Measurements from ENCODE around the gene COBL.
A peak's percentile ranks its signal among the peaks of the same experiment; 100 is the strongest.

Gene COBL

GRCh38 chr7:50983850-50984249 lies 332.8 kb downstream of the COBL start:
- peaks cover 0 to 5% (median 1%) of the 10 kb centered on the region in 5 experiments for H3K9me3 ChIP-seq (ENCODE audit: control extremely low read depth in 1 of 5, control insufficient read depth in 4 of 5, insufficient read depth in 2 of 5, low read depth in 1 of 5, low read length in 4 of 5)
- no peak for DNase-seq
- no peaks in the 10 kb centered on the region for H3K27me3 ChIP-seq (replicated peaks in 2 of 5; ENCODE audit: control insufficient read depth in 4 of 5, insufficient read depth in 5 of 5, low read length in 4 of 5)
- WGBS (ENCODE audit: insufficient coverage): no CpG with 5 or more reads among the region's 1 CpG
- ChIA-PET POLR2A (no interaction called here), CTCF (no interaction called here)
- H3K4me3 ChIP-seq (ENCODE audit: control insufficient read depth in 1 of 7, extremely low read depth in 1 of 7, insufficient read depth in 4 of 7, low read depth in 2 of 7, low read length in 6 of 7): no peak overlapping the region
- H3K4me1 ChIP-seq (ENCODE audit: control extremely low read depth in 1 of 4, control insufficient read depth in 4 of 4, insufficient read depth in 4 of 4, low read length in 3 of 4): no peaks in the 10 kb centered on the region
- H3K27ac ChIP-seq (ENCODE audit: insufficient read depth in 1 of 2, low read depth in 1 of 2, low read length in 2 of 2, poor library complexity in 1 of 2, severe bottlenecking in 2 of 2): no peak overlapping the region
- H3K36me3 ChIP-seq (ENCODE audit: control insufficient read depth in 4 of 4, insufficient read depth in 4 of 4, low read length in 3 of 4): no peaks in the 10 kb centered on the region

- no peaks in the 10 kb centered on the region for H3K27me3 ChIP-seq (replicated peaks in 2 of 5; ENCODE audit: control insufficient read depth in 4 of 5, insufficient read depth in 5 of 5, low read length in 4 of 5)
- DNase-seq: peak in 2 of 3 donors; percentile 19 to 25
- no peak overlapping the region for H3K4me3 ChIP-seq (ENCODE audit: control insufficient read depth in 1 of 7, extremely low read depth in 1 of 7, insufficient read depth in 4 of 7, low read depth in 2 of 7, low read length in 6 of 7)
- CTCF ChIA-PET: interaction anchor here (1.6 kb wide), 1 partner anchor 18 kb away, joined by 3 read pairs; no protein-coding TSS in a partner anchor
- H3K36me3 ChIP-seq (ENCODE audit: control insufficient read depth in 4 of 4, insufficient read depth in 4 of 4, low read length in 3 of 4): no peaks in the 10 kb centered on the region
- H3K4me1 ChIP-seq (ENCODE audit: control extremely low read depth in 1 of 4, control insufficient read depth in 4 of 4, insufficient read depth in 4 of 4, low read length in 3 of 4): no peaks in the 10 kb centered on the region
- H3K27ac ChIP-seq (ENCODE audit: insufficient read depth in 1 of 2, low read depth in 1 of 2, low read length in 2 of 2, poor library complexity in 1 of 2, severe bottlenecking in 2 of 2): no peak overlapping the region
- POLR2A ChIA-PET: no interaction called here
- peaks cover 0 to 10% (median 1%) of the 10 kb centered on the region in 5 experiments for H3K9me3 ChIP-seq (ENCODE audit: control extremely low read depth in 1 of 5, control insufficient read depth in 4 of 5, insufficient read depth in 2 of 5, low read depth in 1 of 5, low read length in 4 of 5)
- WGBS (ENCODE audit: insufficient coverage): 44% methylated on average over 2 of the region's 2 CpGs
Observed at GRCh38 chr7:50982626-50983025, 334.0 kb downstream of the COBL start.

- no peaks in the 10 kb centered on the region for H3K36me3 ChIP-seq (ENCODE audit: control insufficient read depth in 4 of 4, insufficient read depth in 4 of 4, low read length in 3 of 4)
- no peaks in the 10 kb centered on the region for H3K27me3 ChIP-seq (replicated peaks in 2 of 5; ENCODE audit: control insufficient read depth in 4 of 5, insufficient read depth in 5 of 5, low read length in 4 of 5)
- POLR2A ChIA-PET: no interaction called here
- peak in 1 of 3 donors; percentile 7 for DNase-seq
- no peaks in the 10 kb centered on the region for H3K4me1 ChIP-seq (ENCODE audit: control extremely low read depth in 1 of 4, control insufficient read depth in 4 of 4, insufficient read depth in 4 of 4, low read length in 3 of 4)
- no peak overlapping the region for H3K4me3 ChIP-seq (ENCODE audit: control insufficient read depth in 1 of 7, extremely low read depth in 1 of 7, insufficient read depth in 4 of 7, low read depth in 2 of 7, low read length in 6 of 7)
- CTCF ChIA-PET: interaction anchor here (0.5 to 1.6 kb wide), 2 partner anchors 19 to 662 kb away, joined by 3 read pairs; no protein-coding TSS in a partner anchor
- 92% methylated on average over 3 of the region's 6 CpGs for WGBS (ENCODE audit: insufficient coverage)
- peaks cover 0 to 10% (median 1%) of the 10 kb centered on the region in 5 experiments for H3K9me3 ChIP-seq (ENCODE audit: control extremely low read depth in 1 of 5, control insufficient read depth in 4 of 5, insufficient read depth in 2 of 5, low read depth in 1 of 5, low read length in 4 of 5)
- H3K27ac ChIP-seq (ENCODE audit: insufficient read depth in 1 of 2, low read depth in 1 of 2, low read length in 2 of 2, poor library complexity in 1 of 2, severe bottlenecking in 2 of 2): no peak overlapping the region
Observed at GRCh38 chr7:50981743-50982142, 334.9 kb downstream of the COBL start.

- Histone ChIP-seq H3K27ac (ENCODE audit: insufficient read depth in 1 of 2, low read depth in 1 of 2, low read length in 2 of 2, poor library complexity in 1 of 2, severe bottlenecking in 2 of 2) (no peak overlapping the region), H3K36me3 (ENCODE audit: control insufficient read depth in 4 of 4, insufficient read depth in 4 of 4, low read length in 3 of 4) (no peaks in the 10 kb centered on the region), H3K4me3 (ENCODE audit: control insufficient read depth in 1 of 7, extremely low read depth in 1 of 7, insufficient read depth in 4 of 7, low read depth in 2 of 7, low read length in 6 of 7) (no peak overlapping the region), H3K27me3 (replicated peaks in 2 of 5; ENCODE audit: control insufficient read depth in 4 of 5, insufficient read depth in 5 of 5, low read length in 4 of 5) (no peaks in the 10 kb centered on the region), H3K4me1 (ENCODE audit: control extremely low read depth in 1 of 4, control insufficient read depth in 4 of 4, insufficient read depth in 4 of 4, low read length in 3 of 4) (no peaks in the 10 kb centered on the region), H3K9me3 (ENCODE audit: control extremely low read depth in 1 of 5, control insufficient read depth in 4 of 5, insufficient read depth in 2 of 5, low read depth in 1 of 5, low read length in 4 of 5) (peaks cover 0 to 10% (median 3%) of the 10 kb centered on the region in 5 experiments)
- no CpG with 5 or more reads among the region's 3 CpGs for WGBS (ENCODE audit: insufficient coverage)
- DNase-seq: no peak
- POLR2A ChIA-PET: no interaction called here
- CTCF ChIA-PET: no interaction called here
Observed at GRCh38 chr7:50980411-50980810, 336.2 kb downstream of the COBL start.

GRCh38 chr7:50978633-50979215 lies 337.9 kb downstream of the COBL start:
- DNase-seq: no peak
- no peak overlapping the region for H3K27ac ChIP-seq (ENCODE audit: insufficient read depth in 1 of 2, low read depth in 1 of 2, low read length in 2 of 2, poor library complexity in 1 of 2, severe bottlenecking in 2 of 2)
- H3K4me1 ChIP-seq (ENCODE audit: control extremely low read depth in 1 of 4, control insufficient read depth in 4 of 4, insufficient read depth in 4 of 4, low read length in 3 of 4): no peaks in the 10 kb centered on the region
- H3K36me3 ChIP-seq (ENCODE audit: control insufficient read depth in 4 of 4, insufficient read depth in 4 of 4, low read length in 3 of 4): no peaks in the 10 kb centered on the region
- no peak overlapping the region for H3K4me3 ChIP-seq (ENCODE audit: control insufficient read depth in 1 of 7, extremely low read depth in 1 of 7, insufficient read depth in 4 of 7, low read depth in 2 of 7, low read length in 6 of 7)
- H3K27me3 ChIP-seq (replicated peaks in 2 of 5; ENCODE audit: control insufficient read depth in 4 of 5, insufficient read depth in 5 of 5, low read length in 4 of 5): no peaks in the 10 kb centered on the region
- peaks cover 0 to 10% (median 3%) of the 10 kb centered on the region in 5 experiments for H3K9me3 ChIP-seq (ENCODE audit: control extremely low read depth in 1 of 5, control insufficient read depth in 4 of 5, insufficient read depth in 2 of 5, low read depth in 1 of 5, low read length in 4 of 5)
- WGBS (ENCODE audit: insufficient coverage): 100% methylated on average over 1 of the region's 2 CpGs
- CTCF ChIA-PET: interaction anchor here (0.5 kb wide), 1 partner anchor 54 kb away, joined by 3 read pairs; no protein-coding TSS in a partner anchor
- POLR2A ChIA-PET: no interaction called here

GRCh38 chr7:50977421-50977820 lies 339.2 kb downstream of the COBL start:
- Histone ChIP-seq H3K9me3 (ENCODE audit: control extremely low read depth in 1 of 5, control insufficient read depth in 4 of 5, insufficient read depth in 2 of 5, low read depth in 1 of 5, low read length in 4 of 5) (peaks cover 0 to 10% (median 3%) of the 10 kb centered on the region in 5 experiments), H3K27ac (ENCODE audit: insufficient read depth in 1 of 2, low read depth in 1 of 2, low read length in 2 of 2, poor library complexity in 1 of 2, severe bottlenecking in 2 of 2) (no peak overlapping the region), H3K4me3 (ENCODE audit: control insufficient read depth in 1 of 7, extremely low read depth in 1 of 7, insufficient read depth in 4 of 7, low read depth in 2 of 7, low read length in 6 of 7) (no peak overlapping the region), H3K36me3 (ENCODE audit: control insufficient read depth in 4 of 4, insufficient read depth in 4 of 4, low read length in 3 of 4) (no peaks in the 10 kb centered on the region), H3K4me1 (ENCODE audit: control extremely low read depth in 1 of 4, control insufficient read depth in 4 of 4, insufficient read depth in 4 of 4, low read length in 3 of 4) (no peaks in the 10 kb centered on the region), H3K27me3 (replicated peaks in 2 of 5; ENCODE audit: control insufficient read depth in 4 of 5, insufficient read depth in 5 of 5, low read length in 4 of 5) (no peaks in the 10 kb centered on the region)
- 100% methylated on average over 1 of the region's 1 CpG for WGBS (ENCODE audit: insufficient coverage)
- ChIA-PET CTCF (no interaction called here), POLR2A (no interaction called here)
- DNase-seq: no peak

GRCh38 chr7:50976064-50976463 lies 340.5 kb downstream of the COBL start:
- DNase-seq: no peak
- Histone ChIP-seq H3K27ac (ENCODE audit: insufficient read depth in 1 of 2, low read depth in 1 of 2, low read length in 2 of 2, poor library complexity in 1 of 2, severe bottlenecking in 2 of 2) (no peak overlapping the region), H3K4me3 (ENCODE audit: control insufficient read depth in 1 of 7, extremely low read depth in 1 of 7, insufficient read depth in 4 of 7, low read depth in 2 of 7, low read length in 6 of 7) (no peak overlapping the region), H3K27me3 (replicated peaks in 2 of 5; ENCODE audit: control insufficient read depth in 4 of 5, insufficient read depth in 5 of 5, low read length in 4 of 5) (no peaks in the 10 kb centered on the region), H3K36me3 (ENCODE audit: control insufficient read depth in 4 of 4, insufficient read depth in 4 of 4, low read length in 3 of 4) (no peaks in the 10 kb centered on the region), H3K4me1 (ENCODE audit: control extremely low read depth in 1 of 4, control insufficient read depth in 4 of 4, insufficient read depth in 4 of 4, low read length in 3 of 4) (no peaks in the 10 kb centered on the region), H3K9me3 (ENCODE audit: control extremely low read depth in 1 of 5, control insufficient read depth in 4 of 5, insufficient read depth in 2 of 5, low read depth in 1 of 5, low read length in 4 of 5) (peaks cover 0 to 10% (median 3%) of the 10 kb centered on the region in 5 experiments)
- no CpG with 5 or more reads among the region's 4 CpGs for WGBS (ENCODE audit: insufficient coverage)
- ChIA-PET POLR2A (no interaction called here), CTCF (no interaction called here)

Data from common myeloid progenitor, CD34-positive (primary cell).